K562 (cell line): Measurements from ENCODE around the gene ZNF35. TPM values are rescaled to one million over a fixed set of nuclear protein-coding genes. Genes with fewer than 3 reads are reported as not detected.

Experiments
- CREBBP ChIP-seq: IDR thresholded peaks from one replicate; pipeline ENCODE4 v1.6.1; 2012; ENCODE audit warnings: low read depth, mild to moderate bottlenecking, control low read depth, inconsistent platforms, low read length
- EP300 ChIP-seq: IDR thresholded peaks from 2 replicates; pipeline ENCODE4 v1.6.1; 2012; ENCODE audit warnings: low read length, improper control_type of control experiment
- FOXJ3 ChIP-seq: sonication (generic); formaldehyde crosslinking; IDR thresholded peaks from 2 replicates; pipeline ENCODE4 v1.4.0; 2020; ENCODE audit warnings: mild to moderate bottlenecking, missing genetic modification reagents
- HDAC8 ChIP-seq: fragments of 450-650 bp; IDR thresholded peaks from 2 replicates; pipeline ENCODE4 v1.6.1; 2016; ENCODE audit warnings: mild to moderate bottlenecking, missing genetic modification characterization, moderate library complexity, missing compliant biosample characterization
- PCBP2 ChIP-seq: fragments of 200-400 bp; formaldehyde crosslinking; IDR thresholded peaks from 2 replicates; pipeline ENCODE4 v1.6.1; 2018; ENCODE audit warnings: low read length, low read depth, mild to moderate bottlenecking, moderate library complexity; ENCODE audit not compliant: poor library complexity, severe bottlenecking
- PHF20 ChIP-seq: fragments of 450-650 bp; IDR thresholded peaks from 2 replicates; pipeline ENCODE4 v1.6.1; 2018; ENCODE audit not compliant: partially characterized antibody
- ZNF12 ChIP-seq: sonication (generic); formaldehyde crosslinking; IDR thresholded peaks from 2 replicates; pipeline ENCODE4 v1.4.0; 2020; ENCODE audit warnings: mild to moderate bottlenecking, missing genetic modification reagents
- ZNF584 ChIP-seq: fragments of 200-800 bp; sonication (Bioruptor generic); IDR thresholded peaks from 2 replicates; pipeline ENCODE4 v1.6.1; 2016; ENCODE audit warnings: low read depth, mild to moderate bottlenecking, missing genetic modification characterization, missing compliant biosample characterization
- ZNF696 ChIP-seq: fragments of 250-450 bp; sonication (Bioruptor Pico); conservative IDR thresholded peaks from 2 replicates; pipeline ENCODE4 v1.4.0; 2020; ENCODE audit warnings: mild to moderate bottlenecking, moderate library complexity
- ZZZ3 ChIP-seq: fragments of 450-650 bp; IDR thresholded peaks from 2 replicates; pipeline ENCODE4 v1.6.1; 2016; ENCODE audit warnings: antibody characterized with exemption, mild to moderate bottlenecking, moderate library complexity
- polyA plus RNA-seq, 8 experiments: library from polyadenylated mRNA; depleted of rRNA in 4 of 8; stranded (reverse) in 5 of 8; unstranded in 3 of 8; fragments of >200 nt; fragmentation: Nextera tagmentation in 2 of 8; fragmentation: Illumina TruSeq in 1 of 8; extraction: Ambion mirVana in 2 of 8; extraction: Trizol in 1 of 8; gene quantifications; 2 replicates each; pipeline versions ENCODE4 v1.2.1 to v1.2.3, GENCODE V29; 2011 to 2014; ENCODE audit warnings: inconsistent platforms in 1 of 8, missing spikeins in 1 of 8
- total RNA-seq, 7 experiments: library from RNA; depleted of rRNA in 6 of 7; stranded (reverse); fragments of >200 nt in 6 of 7; fragmentation: Illumina TruSeq in 2 of 7; extraction: Trizol in 2 of 7; gene quantifications; 2 replicates each; pipeline versions ENCODE4 v1.2.1 to v1.2.3, GENCODE V29; 2011 to 2021; ENCODE audit warnings: low replicate concordance in 1 of 7
- TF ChIP-seq, protein P1 (sequence below): fragments of 450-650 bp; IDR thresholded peaks from 2 replicates; pipeline ENCODE4 v1.6.1; 2018; ENCODE audit not compliant: partially characterized antibody
- TF ChIP-seq, protein P2 (sequence below), 2 experiments: fragments of 450-650 bp; IDR thresholded peaks; 2 replicates each; pipeline ENCODE4 v1.6.1; 2016
- TF ChIP-seq, protein P3 (sequence below): sonication (generic); formaldehyde crosslinking; IDR thresholded peaks from 2 replicates; pipeline ENCODE4 v1.8.1; 2023; ENCODE audit warnings: mild to moderate bottlenecking, missing genetic modification reagents
- TF ChIP-seq, protein P4 (sequence below): sonication (generic); formaldehyde crosslinking; IDR thresholded peaks from 2 replicates; pipeline ENCODE4 v1.9.0; 2022; ENCODE audit warnings: mild to moderate bottlenecking, missing genetic modification reagents
- TF ChIP-seq, protein P5 (sequence below): fragments of 450-650 bp; formaldehyde crosslinking; conservative IDR thresholded peaks from 2 replicates; pipeline ENCODE4 v1.4.0; 2022; ENCODE audit warnings: mild to moderate bottlenecking, missing genetic modification characterization
- TF ChIP-seq, protein P6 (sequence below): fragments of 250-450 bp; sonication (Bioruptor Pico); IDR thresholded peaks from 2 replicates; pipeline ENCODE4 v1.8.0; 2021; ENCODE audit warnings: mild to moderate bottlenecking, moderate library complexity

Gene ZNF35
- total and polyA plus RNA-seq, 9 of the 15 experiments (the other 6 are each of a cell fraction or from before 2014, with no cell fraction given): 8.0 to 18.2 (median 14.8) TPM

DNA sequence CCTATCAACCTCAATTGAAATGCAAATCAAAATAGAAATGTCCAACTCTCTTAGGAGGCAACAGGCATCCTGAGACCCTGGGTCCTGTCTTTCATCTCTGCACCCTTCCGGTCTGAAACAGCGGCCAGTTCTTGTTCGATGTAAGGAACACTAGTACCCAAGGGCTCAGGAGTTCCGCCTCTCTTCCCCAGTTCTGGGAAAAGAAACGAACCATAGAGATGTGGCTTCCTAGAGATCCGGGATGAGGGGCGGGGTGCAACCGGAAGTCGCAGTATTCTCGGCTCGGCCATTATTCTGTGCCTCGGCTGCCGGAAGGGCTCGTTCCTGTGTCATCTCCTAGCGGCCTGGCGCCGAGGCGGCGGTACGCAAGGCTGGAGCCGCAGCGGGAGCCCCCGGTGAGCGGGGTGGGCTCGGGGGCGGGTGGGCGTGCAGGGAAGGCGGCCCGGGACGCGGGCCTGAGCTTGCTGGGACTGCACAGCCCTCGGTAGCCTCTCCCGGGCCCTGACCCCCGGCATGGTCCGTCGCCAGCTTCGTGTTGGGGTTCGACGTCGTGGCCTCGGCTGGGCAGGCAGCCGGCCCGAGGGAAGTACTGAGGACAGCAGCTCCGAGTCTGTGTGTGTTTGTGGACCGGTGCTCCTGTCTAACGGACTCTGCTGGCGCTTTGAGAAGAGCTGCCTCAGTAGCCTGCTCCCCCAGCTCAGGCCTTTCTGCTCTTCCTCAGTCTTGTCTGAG, 23.6 kb upstream of the ZNF35 start, which contains the start of gene ZNF197 (continued):
- TF ChIP-seq, protein P1, sequence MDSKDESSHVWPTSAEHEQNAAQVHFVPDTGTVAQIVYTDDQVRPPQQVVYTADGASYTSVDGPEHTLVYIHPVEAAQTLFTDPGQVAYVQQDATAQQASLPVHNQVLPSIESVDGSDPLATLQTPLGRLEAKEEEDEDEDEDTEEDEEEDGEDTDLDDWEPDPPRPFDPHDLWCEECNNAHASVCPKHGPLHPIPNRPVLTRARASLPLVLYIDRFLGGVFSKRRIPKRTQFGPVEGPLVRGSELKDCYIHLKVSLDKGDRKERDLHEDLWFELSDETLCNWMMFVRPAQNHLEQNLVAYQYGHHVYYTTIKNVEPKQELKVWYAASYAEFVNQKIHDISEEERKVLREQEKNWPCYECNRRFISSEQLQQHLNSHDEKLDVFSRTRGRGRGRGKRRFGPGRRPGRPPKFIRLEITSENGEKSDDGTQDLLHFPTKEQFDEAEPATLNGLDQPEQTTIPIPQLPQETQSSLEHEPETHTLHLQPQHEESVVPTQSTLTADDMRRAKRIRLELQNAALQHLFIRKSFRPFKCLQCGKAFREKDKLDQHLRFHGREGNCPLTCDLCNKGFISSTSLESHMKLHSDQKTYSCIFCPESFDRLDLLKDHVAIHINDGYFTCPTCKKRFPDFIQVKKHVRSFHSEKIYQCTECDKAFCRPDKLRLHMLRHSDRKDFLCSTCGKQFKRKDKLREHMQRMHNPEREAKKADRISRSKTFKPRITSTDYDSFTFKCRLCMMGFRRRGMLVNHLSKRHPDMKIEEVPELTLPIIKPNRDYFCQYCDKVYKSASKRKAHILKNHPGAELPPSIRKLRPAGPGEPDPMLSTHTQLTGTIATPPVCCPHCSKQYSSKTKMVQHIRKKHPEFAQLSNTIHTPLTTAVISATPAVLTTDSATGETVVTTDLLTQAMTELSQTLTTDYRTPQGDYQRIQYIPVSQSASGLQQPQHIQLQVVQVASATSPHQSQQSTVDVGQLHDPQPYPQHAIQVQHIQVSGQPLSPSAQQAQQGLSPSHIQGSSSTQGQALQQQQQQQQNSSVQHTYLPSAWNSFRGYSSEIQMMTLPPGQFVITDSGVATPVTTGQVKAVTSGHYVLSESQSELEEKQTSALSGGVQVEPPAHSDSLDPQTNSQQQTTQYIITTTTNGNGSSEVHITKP: no peak
- TF ChIP-seq, protein P2, sequence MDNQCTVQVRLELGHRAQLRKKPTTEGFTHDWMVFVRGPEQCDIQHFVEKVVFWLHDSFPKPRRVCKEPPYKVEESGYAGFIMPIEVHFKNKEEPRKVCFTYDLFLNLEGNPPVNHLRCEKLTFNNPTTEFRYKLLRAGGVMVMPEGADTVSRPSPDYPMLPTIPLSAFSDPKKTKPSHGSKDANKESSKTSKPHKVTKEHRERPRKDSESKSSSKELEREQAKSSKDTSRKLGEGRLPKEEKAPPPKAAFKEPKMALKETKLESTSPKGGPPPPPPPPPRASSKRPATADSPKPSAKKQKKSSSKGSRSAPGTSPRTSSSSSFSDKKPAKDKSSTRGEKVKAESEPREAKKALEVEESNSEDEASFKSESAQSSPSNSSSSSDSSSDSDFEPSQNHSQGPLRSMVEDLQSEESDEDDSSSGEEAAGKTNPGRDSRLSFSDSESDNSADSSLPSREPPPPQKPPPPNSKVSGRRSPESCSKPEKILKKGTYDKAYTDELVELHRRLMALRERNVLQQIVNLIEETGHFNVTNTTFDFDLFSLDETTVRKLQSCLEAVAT (IDR thresholded peaks at IDR 0.05): no peak
- TF ChIP-seq PCBP2 (no peak), HDAC8 (tag) (no peak), ZNF696 (CRISPR knock-in tag) (no peak), ZZZ3 (peak; percentile 55; the same call in 1 of the 2 replicates), ZNF584 (no peak), PHF20 (peak; percentile 94), ZNF12 (CRISPR knock-in tag) (0 out of 2 replicates have a peak, but pooled peaks have one; percentile 49), FOXJ3 (CRISPR knock-in tag) (no peak), CREBBP (no peak), EP300 (0 out of 2 replicates have a peak, but pooled peaks have one; percentile 24)
- TF ChIP-seq, protein P3, sequence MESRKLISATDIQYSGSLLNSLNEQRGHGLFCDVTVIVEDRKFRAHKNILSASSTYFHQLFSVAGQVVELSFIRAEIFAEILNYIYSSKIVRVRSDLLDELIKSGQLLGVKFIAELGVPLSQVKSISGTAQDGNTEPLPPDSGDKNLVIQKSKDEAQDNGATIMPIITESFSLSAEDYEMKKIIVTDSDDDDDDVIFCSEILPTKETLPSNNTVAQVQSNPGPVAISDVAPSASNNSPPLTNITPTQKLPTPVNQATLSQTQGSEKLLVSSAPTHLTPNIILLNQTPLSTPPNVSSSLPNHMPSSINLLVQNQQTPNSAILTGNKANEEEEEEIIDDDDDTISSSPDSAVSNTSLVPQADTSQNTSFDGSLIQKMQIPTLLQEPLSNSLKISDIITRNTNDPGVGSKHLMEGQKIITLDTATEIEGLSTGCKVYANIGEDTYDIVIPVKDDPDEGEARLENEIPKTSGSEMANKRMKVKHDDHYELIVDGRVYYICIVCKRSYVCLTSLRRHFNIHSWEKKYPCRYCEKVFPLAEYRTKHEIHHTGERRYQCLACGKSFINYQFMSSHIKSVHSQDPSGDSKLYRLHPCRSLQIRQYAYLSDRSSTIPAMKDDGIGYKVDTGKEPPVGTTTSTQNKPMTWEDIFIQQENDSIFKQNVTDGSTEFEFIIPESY (CRISPR knock-in tag): no peak; the same call in none of the 2 replicates
- TF ChIP-seq, protein P4, sequence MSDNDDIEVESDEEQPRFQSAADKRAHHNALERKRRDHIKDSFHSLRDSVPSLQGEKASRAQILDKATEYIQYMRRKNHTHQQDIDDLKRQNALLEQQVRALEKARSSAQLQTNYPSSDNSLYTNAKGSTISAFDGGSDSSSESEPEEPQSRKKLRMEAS (CRISPR knock-in tag): no peak
- TF ChIP-seq, protein P5, sequence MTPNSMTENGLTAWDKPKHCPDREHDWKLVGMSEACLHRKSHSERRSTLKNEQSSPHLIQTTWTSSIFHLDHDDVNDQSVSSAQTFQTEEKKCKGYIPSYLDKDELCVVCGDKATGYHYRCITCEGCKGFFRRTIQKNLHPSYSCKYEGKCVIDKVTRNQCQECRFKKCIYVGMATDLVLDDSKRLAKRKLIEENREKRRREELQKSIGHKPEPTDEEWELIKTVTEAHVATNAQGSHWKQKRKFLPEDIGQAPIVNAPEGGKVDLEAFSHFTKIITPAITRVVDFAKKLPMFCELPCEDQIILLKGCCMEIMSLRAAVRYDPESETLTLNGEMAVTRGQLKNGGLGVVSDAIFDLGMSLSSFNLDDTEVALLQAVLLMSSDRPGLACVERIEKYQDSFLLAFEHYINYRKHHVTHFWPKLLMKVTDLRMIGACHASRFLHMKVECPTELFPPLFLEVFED (CRISPR knock-in tag): no peak
- TF ChIP-seq, protein P6, sequence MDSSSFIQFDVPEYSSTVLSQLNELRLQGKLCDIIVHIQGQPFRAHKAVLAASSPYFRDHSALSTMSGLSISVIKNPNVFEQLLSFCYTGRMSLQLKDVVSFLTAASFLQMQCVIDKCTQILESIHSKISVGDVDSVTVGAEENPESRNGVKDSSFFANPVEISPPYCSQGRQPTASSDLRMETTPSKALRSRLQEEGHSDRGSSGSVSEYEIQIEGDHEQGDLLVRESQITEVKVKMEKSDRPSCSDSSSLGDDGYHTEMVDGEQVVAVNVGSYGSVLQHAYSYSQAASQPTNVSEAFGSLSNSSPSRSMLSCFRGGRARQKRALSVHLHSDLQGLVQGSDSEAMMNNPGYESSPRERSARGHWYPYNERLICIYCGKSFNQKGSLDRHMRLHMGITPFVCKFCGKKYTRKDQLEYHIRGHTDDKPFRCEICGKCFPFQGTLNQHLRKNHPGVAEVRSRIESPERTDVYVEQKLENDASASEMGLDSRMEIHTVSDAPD (CRISPR knock-in tag): no peak
